IMR-90 (cell line): ENCODE measurements around the gene ENOX1. TPM values are rescaled to one million over a fixed set of nuclear protein-coding genes. Genes with fewer than 3 reads are reported as not detected.

Source experiments
- ATAC-seq: fragments of 200-7000 bp; cut with Tn5 transposase; 2 replicates; pipeline ENCODE4 v1.9.1; 2020; ENCODE audit warnings: low read depth, mild to moderate bottlenecking, moderate library complexity
- BruUV-seq: library from RNA; stranded (reverse); fragments of 400-500 nt; replicated peaks from 2 replicates; lab custom pipeline; 2021; lab: Mats Ljungman, UMichigan
- CTCF ChIA-PET: fragments of 300-600 bp; formaldehyde crosslinking; extraction: SDS; loops from one replicate; lab custom pipeline; 2021; ENCODE audit warnings: antibody characterized with exemption; lab: Yijun Ruan, JAX
- POLR2A ChIA-PET: fragments of 300-600 bp; sonication (Branson Sonifier 250); formaldehyde crosslinking; loops from one replicate; lab custom pipeline; 2022; ENCODE audit warnings: antibody characterized with exemption; ENCODE audit not compliant: unreplicated experiment; lab: Charles Lee
- DNase-seq: peaks from one replicate; pipeline ENCODE4 v3.0.0; 2013
- H2AFZ ChIP-seq: replicated peaks from 2 replicates; pipeline ENCODE3; 2013; ENCODE audit warnings: low read length, mild to moderate bottlenecking; ENCODE audit not compliant: poor library complexity
- H2AK5ac ChIP-seq: 2 replicates; pipeline ENCODE4 v1.6.1; 2013; ENCODE audit warnings: low read depth, low read length, inconsistent platforms
- H2AK9ac ChIP-seq: replicated peaks from 2 replicates; pipeline ENCODE3; 2013; ENCODE audit warnings: mild to moderate bottlenecking, low read depth, low read length, moderate library complexity; ENCODE audit not compliant: poor library complexity
- H2BK120ac ChIP-seq: 2 replicates; pipeline ENCODE4 v1.6.1; 2013; ENCODE audit warnings: low read depth, low read length, inconsistent platforms
- H2BK15ac ChIP-seq: 3 replicates; pipeline ENCODE4 v1.6.1; 2013; ENCODE audit warnings: low read depth, low read length, inconsistent platforms
- H2BK20ac ChIP-seq: 2 replicates; pipeline ENCODE4 v1.6.1; 2013; ENCODE audit warnings: low read depth, mild to moderate bottlenecking, inconsistent platforms, low read length, moderate library complexity
- H2BK5ac ChIP-seq: 2 replicates; pipeline ENCODE4 v1.6.1; 2013; ENCODE audit warnings: mild to moderate bottlenecking, low read depth, low read length, inconsistent platforms; ENCODE audit not compliant: poor library complexity, severe bottlenecking
- H3K14ac ChIP-seq: replicated peaks from 2 replicates; pipeline ENCODE4 v1.6.1; 2013; ENCODE audit warnings: low read depth, low read length, inconsistent platforms
- H3K18ac ChIP-seq: 2 replicates; pipeline ENCODE4 v1.6.1; 2013; ENCODE audit warnings: low read depth, low read length, control low read depth
- H3K23ac ChIP-seq: 2 replicates; pipeline ENCODE4 v1.6.1; 2013; ENCODE audit warnings: low read depth, low read length, inconsistent platforms
- H3K27ac ChIP-seq: 2 replicates; pipeline ENCODE4 v1.5.1; 2013; ENCODE audit warnings: mild to moderate bottlenecking, control low read depth, low read length; ENCODE audit not compliant: insufficient read depth
- H3K27me3 ChIP-seq: 2 replicates; pipeline ENCODE4 v1.6.1; 2013; ENCODE audit warnings: low read length; ENCODE audit not compliant: control insufficient read depth, insufficient read depth
- H3K36me3 ChIP-seq: 2 replicates; pipeline ENCODE4 v1.6.1; 2013; ENCODE audit warnings: low read length, mixed read lengths; ENCODE audit not compliant: control insufficient read depth, insufficient read depth
- H3K4ac ChIP-seq: 2 replicates; pipeline ENCODE4 v1.6.1; 2013; ENCODE audit warnings: low read depth, low read length, inconsistent platforms
- H3K4me1 ChIP-seq: 2 replicates; pipeline ENCODE4 v1.6.1; 2013; ENCODE audit warnings: low read length, mixed read lengths; ENCODE audit not compliant: control insufficient read depth, insufficient read depth
- H3K4me2 ChIP-seq: 2 replicates; pipeline ENCODE4 v1.6.1; 2013; ENCODE audit warnings: low read depth, mild to moderate bottlenecking, control low read depth, low read length, moderate library complexity
- H3K4me3 ChIP-seq: 2 replicates; pipeline ENCODE4 v1.5.1; 2013; ENCODE audit warnings: low read depth, mild to moderate bottlenecking, control low read depth, low read length, moderate library complexity; ENCODE audit not compliant: insufficient read depth
- H3K56ac ChIP-seq: 2 replicates; pipeline ENCODE4 v1.6.1; 2013; ENCODE audit warnings: low read length, inconsistent platforms; ENCODE audit not compliant: insufficient read depth; ENCODE audit errors: extremely low read depth
- H3K79me1 ChIP-seq, 2 experiments: 2 replicates each; pipeline ENCODE4 v1.6.1; 2013; ENCODE audit warnings: low read length in 2 of 2, inconsistent platforms in 1 of 2, low read depth in 1 of 2
- H3K9ac ChIP-seq: 2 replicates; pipeline ENCODE4 v1.6.1; 2013; ENCODE audit warnings: low read depth, low read length, control low read depth
- H3K9me1 ChIP-seq: 2 replicates; pipeline ENCODE4 v1.6.1; 2013; ENCODE audit warnings: low read length, inconsistent platforms; ENCODE audit not compliant: insufficient read depth
- H3K9me3 ChIP-seq: 2 replicates; pipeline ENCODE4 v1.6.1; 2013; ENCODE audit warnings: low read length; ENCODE audit not compliant: control insufficient read depth, insufficient read depth
- H4K20me1 ChIP-seq: 2 replicates; pipeline ENCODE4 v1.6.1; 2013; ENCODE audit warnings: low read length, inconsistent platforms; ENCODE audit not compliant: insufficient read depth
- H4K5ac ChIP-seq: 2 replicates; pipeline ENCODE4 v1.6.1; 2013; ENCODE audit warnings: mild to moderate bottlenecking, low read depth, low read length, control low read depth
- H4K8ac ChIP-seq, 2 experiments: 2 replicates each; pipeline ENCODE4 v1.6.1; 2013; ENCODE audit warnings: low read depth in 2 of 2, low read length in 2 of 2, control low read depth in 1 of 2, inconsistent platforms in 1 of 2
- H4K91ac ChIP-seq: 2 replicates; pipeline ENCODE4 v1.6.1; 2013; ENCODE audit warnings: low read depth, low read length, inconsistent platforms; ENCODE audit not compliant: insufficient read depth
- CHD1 ChIP-seq: IDR thresholded peaks from 2 replicates; pipeline ENCODE4 v1.6.1; 2012; ENCODE audit warnings: low read depth, low read length, improper control_type of control experiment
- ELK1 ChIP-seq: fragments of 150-350 bp; IDR thresholded peaks from 2 replicates; pipeline ENCODE4 v1.6.1; 2016; ENCODE audit warnings: low read depth, mild to moderate bottlenecking, low read length, moderate library complexity, borderline replicate concordance
- MXI1 ChIP-seq: IDR thresholded peaks from 2 replicates; pipeline ENCODE4 v1.6.1; 2012; ENCODE audit warnings: low read depth, mild to moderate bottlenecking, low read length, moderate library complexity, borderline replicate concordance
- RCOR1 ChIP-seq: IDR thresholded peaks from 2 replicates; pipeline ENCODE4 v1.6.1; 2012; ENCODE audit warnings: mild to moderate bottlenecking, low read length, improper control_type of control experiment; ENCODE audit not compliant: insufficient replicate concordance
- RFX5 ChIP-seq: IDR thresholded peaks from 2 replicates; pipeline ENCODE4 v1.8.0; 2012; ENCODE audit warnings: low read depth, mild to moderate bottlenecking, low read length, moderate library complexity
- dilution Hi-C: fragments of 300-500 bp; cut with HindIII; formaldehyde crosslinking; loops from one replicate; pipeline ENCODE4 v1.14.3; 2018; ENCODE audit warnings: low sequenced_read_pairs; ENCODE audit not compliant: unreplicated experiment
- in situ Hi-C: fragments of 300-500 bp; cut with MboI; formaldehyde crosslinking; loops from 3 replicates; pipeline ENCODE4 v1.14.3; 2019; ENCODE audit warnings: low sequenced_read_pairs, inconsistent platforms, mixed read lengths
- intact Hi-C: fragments of 100-400 bp; cut with micrococcal nuclease; formaldehyde crosslinking; loops from 2 replicates; pipeline ENCODE4 v1.10.0; 2022
- polyA plus RNA-seq, 3 experiments: library from polyadenylated mRNA; depleted of rRNA; stranded (reverse); fragments of >200 nt; gene quantifications; 2 replicates each; pipeline ENCODE4 v1.2.3, GENCODE V29; 2012; ENCODE audit warnings: low replicate concordance in 1 of 3
- total RNA-seq: library from RNA; depleted of rRNA; stranded (reverse); fragments of >200 nt; gene quantifications from 2 replicates; pipeline ENCODE4 v1.2.3, GENCODE V29; 2012
- TF ChIP-seq, protein P1 (sequence below): fragments of 150-350 bp; IDR thresholded peaks from 2 replicates; pipeline ENCODE4 v1.6.1; 2017; ENCODE audit warnings: mild to moderate bottlenecking, antibody characterized with exemption, low read length, low read depth

The ENOX1 gene
- total and polyA plus RNA-seq, 2 of the 4 experiments (the other 2 are of a cell fraction), result 0.99 to 1.3 TPM

GRCh38 chr13:43742911-43743310, 43.9 kb downstream of the ENOX1 start:
- H3K9me3 ChIP-seq, result no peaks in the 10 kb centered on the region
- H2BK120ac ChIP-seq, result no peak overlapping the region
- no peak for ATAC-seq
- H4K20me1 ChIP-seq, result no peaks in the 10 kb centered on the region
- CTCF ChIA-PET, result no interaction called here
- dilution Hi-C loops, result no loop called here
- no peaks in the 10 kb centered on the region for H3K9me1 ChIP-seq
- H2AK9ac ChIP-seq, result no peak overlapping the region
- no peaks in the 10 kb centered on the region for H3K79me1 ChIP-seq
- H2BK15ac ChIP-seq, result no peak overlapping the region
- no peak overlapping the region for H3K18ac ChIP-seq
- no peak for TF ChIP-seq ELK1
- TF ChIP-seq RCOR1, result no peak
- TF ChIP-seq RFX5, result no peak
- no peak for TF ChIP-seq MXI1
- TF ChIP-seq, protein P1, sequence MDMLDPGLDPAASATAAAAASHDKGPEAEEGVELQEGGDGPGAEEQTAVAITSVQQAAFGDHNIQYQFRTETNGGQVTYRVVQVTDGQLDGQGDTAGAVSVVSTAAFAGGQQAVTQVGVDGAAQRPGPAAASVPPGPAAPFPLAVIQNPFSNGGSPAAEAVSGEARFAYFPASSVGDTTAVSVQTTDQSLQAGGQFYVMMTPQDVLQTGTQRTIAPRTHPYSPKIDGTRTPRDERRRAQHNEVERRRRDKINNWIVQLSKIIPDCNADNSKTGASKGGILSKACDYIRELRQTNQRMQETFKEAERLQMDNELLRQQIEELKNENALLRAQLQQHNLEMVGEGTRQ, result no peak
- TF ChIP-seq CHD1, result no peak
- H3K9ac ChIP-seq, result no peak overlapping the region
- no TSS peak for BruUV-seq
- peaks cover 2% of the 10 kb centered on the region; the same call in 1 of the 2 replicates for H3K27me3 ChIP-seq
- H2BK20ac ChIP-seq, result no peak overlapping the region
- H3K27ac ChIP-seq, result no peak overlapping the region
- no peak overlapping the region for H4K91ac ChIP-seq
- H4K8ac ChIP-seq, result no peak overlapping the region
- no peak overlapping the region for H3K4me3 ChIP-seq
- no peaks in the 10 kb centered on the region for H3K36me3 ChIP-seq
- intact Hi-C loops, result no loop called here
- POLR2A ChIA-PET, result no interaction called here
- no peak overlapping the region for H3K14ac ChIP-seq
- H3K4ac ChIP-seq, result no peak overlapping the region
- in situ Hi-C loops, result no loop called here
- H2AFZ ChIP-seq, result no peak overlapping the region
- no peak overlapping the region for H3K23ac ChIP-seq
- H3K56ac ChIP-seq, result no peak overlapping the region
- no peak for DNase-seq
- H4K5ac ChIP-seq, result no peak overlapping the region
- no peak overlapping the region for H2AK5ac ChIP-seq
- H2BK5ac ChIP-seq, result no peak overlapping the region
- H3K4me2 ChIP-seq, result no peak overlapping the region
- no peaks in the 10 kb centered on the region for H3K4me1 ChIP-seq
